ENCODE data around the gene PTGER3. TPM values are rescaled to one million over a fixed set of nuclear protein-coding genes. Genes with fewer than 3 reads are reported as not detected.

Gene PTGER3
- total RNA-seq, 1 donor from 2014 or later, result 2.8 TPM

GRCh38 chr1:71087713-71088112 is 40.1 kb upstream of the PTGER3 start:
- TF ChIP-seq CTCF (conservative IDR thresholded peaks at IDR 0.05), result no peak
- H3K4me1 Mint-ChIP-seq (ENCODE audit: unreplicated experiment), result no peaks in the 10 kb centered on the region
- H3K4me3 Mint-ChIP-seq, result no peak overlapping the region
- H3K27ac Mint-ChIP-seq, result no peak overlapping the region
- peaks cover 21% of the 10 kb centered on the region for H3K27me3 Mint-ChIP-seq
- no peak for DNase-seq (ENCODE audit: extremely low spot score, unreplicated experiment)
- no peaks in the 10 kb centered on the region for H3K9me3 Mint-ChIP-seq
- no peaks in the 10 kb centered on the region for H3K36me3 Mint-ChIP-seq

- Mint-ChIP-seq H3K4me1 (ENCODE audit: unreplicated experiment) (no peaks in the 10 kb centered on the region), H3K36me3 (no peaks in the 10 kb centered on the region), H3K9me3 (no peaks in the 10 kb centered on the region), H3K4me3 (no peak overlapping the region), H3K27me3 (peaks cover 21% of the 10 kb centered on the region), H3K27ac (no peak overlapping the region)
- DNase-seq (ENCODE audit: extremely low spot score, unreplicated experiment), result no peak
- TF ChIP-seq CTCF (conservative IDR thresholded peaks at IDR 0.05), result no peak
These were observed 39.4 kb upstream of the PTGER3 start for GRCh38 chr1:71087060-71087459.

GRCh38 chr1:71086331-71086730 is 38.7 kb upstream of the PTGER3 start:
- Mint-ChIP-seq H3K27me3 (peaks cover 21% of the 10 kb centered on the region), H3K36me3 (no peaks in the 10 kb centered on the region), H3K9me3 (no peaks in the 10 kb centered on the region), H3K4me3 (no peak overlapping the region), H3K27ac (no peak overlapping the region), H3K4me1 (ENCODE audit: unreplicated experiment) (no peaks in the 10 kb centered on the region)
- no peak for TF ChIP-seq CTCF (conservative IDR thresholded peaks at IDR 0.05)
- no peak for DNase-seq (ENCODE audit: extremely low spot score, unreplicated experiment)

- H3K27ac Mint-ChIP-seq, result no peak overlapping the region
- H3K36me3 Mint-ChIP-seq, result peaks cover 5% of the 10 kb centered on the region
- no peaks in the 10 kb centered on the region for H3K9me3 Mint-ChIP-seq
- TF ChIP-seq CTCF (conservative IDR thresholded peaks at IDR 0.05), result no peak
- no peak for DNase-seq (ENCODE audit: extremely low spot score, unreplicated experiment)
- H3K27me3 Mint-ChIP-seq, result peaks cover 21% of the 10 kb centered on the region
- H3K4me1 Mint-ChIP-seq (ENCODE audit: unreplicated experiment), result peaks cover 7% of the 10 kb centered on the region
- H3K4me3 Mint-ChIP-seq, result no peak overlapping the region
These were observed 35.7 kb upstream of the PTGER3 start for GRCh38 chr1:71083271-71083670.

- DNase-seq (ENCODE audit: extremely low spot score, unreplicated experiment), result no peak
- peaks cover 5% of the 10 kb centered on the region for H3K36me3 Mint-ChIP-seq
- no peaks in the 10 kb centered on the region for H3K9me3 Mint-ChIP-seq
- H3K4me3 Mint-ChIP-seq, result peak overlapping the region; percentile 99
- no peak for TF ChIP-seq CTCF (conservative IDR thresholded peaks at IDR 0.05)
- H3K27ac Mint-ChIP-seq, result peak overlapping the region; percentile 100
- peaks cover 7% of the 10 kb centered on the region for H3K4me1 Mint-ChIP-seq (ENCODE audit: unreplicated experiment)
- peaks cover 16% of the 10 kb centered on the region for H3K27me3 Mint-ChIP-seq
These were observed 34.1 kb upstream of the PTGER3 start for GRCh38 chr1:71081697-71082080.

Measured in type B pancreatic cell (in vitro differentiated cells).